HepG2 (cell line): Measurements from ENCODE around the gene SYN1.

Source experiments
- GABPA ChIP-seq, 2 experiments: IDR thresholded peaks; 2 replicates each; pipeline ENCODE4 v1.6.1; 2011 to 2016; ENCODE audit warnings: low read depth in 2 of 2, low read length in 1 of 2, missing biosample characterization in 1 of 2, missing genetic modification characterization in 1 of 2
- RNF2 ChIP-seq: fragments of 450-650 bp; conservative IDR thresholded peaks from 2 replicates; pipeline ENCODE4 v1.6.1; 2016; ENCODE audit warnings: low read depth
- SP1 ChIP-seq, 2 experiments: fragments of 450-650 bp in 1 of 2; sonication (generic) in 1 of 2; formaldehyde crosslinking in 1 of 2; IDR thresholded peaks; 2 replicates each; pipeline versions ENCODE4 v1.4.0 to v1.6.1; 2016 to 2020; ENCODE audit warnings: missing genetic modification reagents in 1 of 2

DNA sequence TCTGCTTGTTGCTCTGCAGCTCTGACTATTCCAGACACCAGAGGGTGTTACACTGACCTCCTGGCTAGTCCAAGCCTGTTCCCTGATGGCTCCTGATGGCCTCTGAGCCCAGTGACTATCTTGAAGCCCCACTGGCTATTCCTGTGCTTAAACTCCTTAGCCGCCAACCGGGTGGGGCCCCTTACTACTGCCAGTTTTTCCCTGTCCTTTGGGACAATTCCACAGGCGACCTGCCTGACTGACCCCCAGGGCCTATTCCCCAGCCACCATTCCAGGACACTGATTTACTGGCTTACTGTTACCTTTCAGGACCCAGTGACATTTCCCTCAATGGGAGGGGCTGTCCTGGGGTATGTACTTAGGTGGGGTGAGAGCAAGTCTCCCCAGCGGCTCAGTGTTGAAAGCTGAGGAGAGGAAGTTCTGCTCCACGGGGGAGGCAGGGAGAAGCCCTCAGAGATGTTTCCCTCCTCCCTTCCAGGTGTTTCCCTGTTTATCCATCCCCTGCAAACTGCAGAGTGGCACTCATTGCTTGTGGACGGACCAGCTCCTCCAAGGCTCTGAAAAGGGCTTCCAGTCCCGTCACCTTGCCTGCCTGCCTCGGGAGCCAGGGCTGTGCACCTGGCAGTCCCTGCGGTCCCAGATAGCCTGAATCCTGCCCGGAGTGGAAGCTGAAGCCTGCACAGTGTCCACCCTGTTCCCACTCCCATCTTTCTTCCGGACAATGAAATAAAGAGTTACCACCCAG, 33.4 kb downstream of the SYN1 start:
- TF ChIP-seq SP1 (IDR thresholded peaks at IDR 0.05) (no peak), SP1 (CRISPR knock-in tag; IDR thresholded peaks at IDR 0.05) (no peak), GABPA (IDR thresholded peaks at IDR 0.05; ENCODE audit: low read depth, low read length) (no peak), GABPA (CRISPR knock-in tag; IDR thresholded peaks at IDR 0.05; ENCODE audit: low read depth) (no peak), RNF2 (no peak)
